Hepatocyte (in vitro differentiated cells): Measurements from ENCODE around the gene VAV3. TPM values are rescaled to one million over a fixed set of nuclear protein-coding genes. Genes with fewer than 3 reads are reported as not detected.

Experiments used
- DNase-seq: peaks from one replicate; pipeline ENCODE4 v3.0.0-alpha.2; 2016; ENCODE audit warnings: low spot score
- H2AFZ ChIP-seq: fragments of 200-600 bp; sonication (generic); 2 replicates; pipeline ENCODE4 v1.6.0; 2016; ENCODE audit warnings: antibody characterized with exemption, mild to moderate bottlenecking
- H3K27ac ChIP-seq: fragments of 200-600 bp; sonication (generic); 2 replicates; pipeline ENCODE4 v1.5.1; 2016; ENCODE audit warnings: mild to moderate bottlenecking
- H3K27me3 ChIP-seq: fragments of 200-600 bp; sonication (generic); 2 replicates; pipeline ENCODE4 v1.6.1; 2016
- H3K36me3 ChIP-seq: fragments of 200-600 bp; sonication (generic); replicated peaks from 2 replicates; pipeline ENCODE4 v1.5.1; 2016; ENCODE audit warnings: low read depth; ENCODE audit not compliant: insufficient read depth
- H3K4me1 ChIP-seq: fragments of 200-600 bp; sonication (generic); 2 replicates; pipeline ENCODE4 v1.5.1; 2016; ENCODE audit warnings: mild to moderate bottlenecking, moderate library complexity; ENCODE audit not compliant: insufficient read depth
- H3K4me2 ChIP-seq: fragments of 200-600 bp; sonication (generic); 2 replicates; pipeline ENCODE4 v1.6.0; 2016
- H3K4me3 ChIP-seq: fragments of 200-600 bp; sonication (generic); 2 replicates; pipeline ENCODE4 v1.5.1; 2016; ENCODE audit warnings: mild to moderate bottlenecking
- H3K79me2 ChIP-seq: fragments of 200-600 bp; sonication (generic); 2 replicates; pipeline ENCODE4 v1.6.0; 2017; ENCODE audit warnings: mild to moderate bottlenecking
- H3K9me2 ChIP-seq: fragments of 200-600 bp; sonication (generic); replicated peaks from 2 replicates; pipeline ENCODE4 v1.6.0; 2017; ENCODE audit warnings: mild to moderate bottlenecking; ENCODE audit not compliant: insufficient read depth
- H3K9me3 ChIP-seq: fragments of 200-600 bp; sonication (generic); 2 replicates; pipeline ENCODE4 v1.5.1; 2016; ENCODE audit warnings: low read depth, mild to moderate bottlenecking
- H4K20me1 ChIP-seq: fragments of 200-600 bp; sonication (generic); 2 replicates; pipeline ENCODE4 v1.6.0; 2016; ENCODE audit warnings: mild to moderate bottlenecking; ENCODE audit not compliant: insufficient read depth, poor library complexity, severe bottlenecking
- CTCF ChIP-seq: fragments of 200-600 bp; sonication (generic); IDR thresholded peaks from 2 replicates; pipeline ENCODE4 v1.5.1; 2016; ENCODE audit warnings: antibody characterized with exemption, mild to moderate bottlenecking; ENCODE audit not compliant: poor library complexity
- EZH2 ChIP-seq: fragments of 200-600 bp; sonication (generic); IDR thresholded peaks from 2 replicates; pipeline ENCODE4 v1.6.1; 2016; ENCODE audit warnings: antibody characterized with exemption, mild to moderate bottlenecking, borderline replicate concordance
- EZH2phosphoT487 ChIP-seq: fragments of 200-600 bp; sonication (generic); IDR thresholded peaks from one replicate; pipeline ENCODE4 v1.6.1; 2018; ENCODE audit warnings: antibody characterized with exemption, mild to moderate bottlenecking, low read depth, moderate library complexity; ENCODE audit not compliant: unreplicated experiment, severe bottlenecking
- WGBS: methylation state at CpG from one replicate; pipeline ENCODE4 v1.1.6; 2016; ENCODE audit warnings: low lambda C conversion rate; ENCODE audit errors: missing lambda C conversion rate; 5-methylcytosine and 5-hydroxymethylcytosine counted together
- polyA plus RNA-seq: library from polyadenylated mRNA; unstranded; fragments of >200 nt; fragmentation: Nextera tagmentation; extraction: Ambion mirVana; gene quantifications from 2 replicates; pipeline ENCODE4 v1.2.1, GENCODE V29; 2016
- total RNA-seq: library from RNA; depleted of rRNA; stranded (reverse); fragments of >200 nt; gene quantifications from 2 replicates; pipeline ENCODE4 v1.2.3, GENCODE V29; 2014

VAV3 gene
- total and polyA plus RNA-seq, 2 experiments from 2014 or later, result 12.3 to 40.5 TPM

- H3K79me2 ChIP-seq, result no peaks in the 10 kb centered on the region
- no peak overlapping the region for H3K4me3 ChIP-seq
These were observed 389.8 kb downstream of the VAV3 start for GRCh38 chr1:107575226-107575625.

GRCh38 chr1:107574044-107574443, 390.9 kb downstream of the VAV3 start:
- 89% methylated on average over 6 of the region's 6 CpGs for WGBS
- Histone ChIP-seq H2AFZ (no peak overlapping the region), H3K9me2 (no peaks in the 10 kb centered on the region), H3K4me2 (no peak overlapping the region), H3K27ac (no peak overlapping the region), H3K4me1 (no peaks in the 10 kb centered on the region), H3K4me3 (no peak overlapping the region), H3K27me3 (no peaks in the 10 kb centered on the region), H3K36me3 (no peaks in the 10 kb centered on the region), H3K79me2 (no peaks in the 10 kb centered on the region), H4K20me1 (no peaks in the 10 kb centered on the region), H3K9me3 (no peaks in the 10 kb centered on the region)
- no peak for DNase-seq
- TF ChIP-seq EZH2 (no peak), CTCF (no peak), EZH2phosphoT487 (no peak)

More at GRCh38 chr1:107575226-107575625, 389.8 kb downstream of the VAV3 start:
- TF ChIP-seq EZH2phosphoT487, result no peak
- TF ChIP-seq CTCF, result no peak
- no peak for TF ChIP-seq EZH2
- no peaks in the 10 kb centered on the region for H3K36me3 ChIP-seq
- H3K27me3 ChIP-seq, result no peaks in the 10 kb centered on the region
- no peaks in the 10 kb centered on the region for H3K9me2 ChIP-seq
- H2AFZ ChIP-seq, result no peak overlapping the region
- H4K20me1 ChIP-seq, result no peaks in the 10 kb centered on the region
- peaks cover 4% of the 10 kb centered on the region for H3K4me1 ChIP-seq
- H3K27ac ChIP-seq, result no peak overlapping the region
- H3K4me2 ChIP-seq, result no peak overlapping the region
- DNase-seq, result no peak
- WGBS, result 99% methylated on average over 3 of the region's 3 CpGs
- H3K9me3 ChIP-seq, result no peaks in the 10 kb centered on the region

GRCh38 chr1:107572674-107573211, 392.2 kb downstream of the VAV3 start:
- no peaks in the 10 kb centered on the region for H4K20me1 ChIP-seq
- H3K27ac ChIP-seq, result no peak overlapping the region
- H3K4me1 ChIP-seq, result no peaks in the 10 kb centered on the region
- no peak overlapping the region for H3K4me3 ChIP-seq
- no peak overlapping the region for H3K4me2 ChIP-seq
- WGBS, result 64% methylated on average over 3 of the region's 3 CpGs
- H3K9me3 ChIP-seq, result no peaks in the 10 kb centered on the region
- no peaks in the 10 kb centered on the region for H3K27me3 ChIP-seq
- no peak overlapping the region for H2AFZ ChIP-seq
- H3K9me2 ChIP-seq, result no peaks in the 10 kb centered on the region
- no peaks in the 10 kb centered on the region for H3K36me3 ChIP-seq
- no peak for TF ChIP-seq EZH2phosphoT487
- no peak for TF ChIP-seq CTCF
- no peak for TF ChIP-seq EZH2
- peak; percentile 29 for DNase-seq
- no peaks in the 10 kb centered on the region for H3K79me2 ChIP-seq

- Histone ChIP-seq H2AFZ (no peak overlapping the region), H3K27ac (no peak overlapping the region), H3K4me1 (no peaks in the 10 kb centered on the region), H3K9me2 (no peaks in the 10 kb centered on the region), H3K9me3 (no peaks in the 10 kb centered on the region), H3K4me2 (no peak overlapping the region), H3K4me3 (no peak overlapping the region), H3K27me3 (no peaks in the 10 kb centered on the region), H3K79me2 (no peaks in the 10 kb centered on the region), H3K36me3 (no peaks in the 10 kb centered on the region), H4K20me1 (no peaks in the 10 kb centered on the region)
- DNase-seq, result no peak
- no peak for TF ChIP-seq EZH2
- TF ChIP-seq CTCF, result no peak
- TF ChIP-seq EZH2phosphoT487, result no peak
- WGBS, result 99% methylated on average over 15 of the region's 15 CpGs
These were observed 394.2 kb downstream of the VAV3 start for GRCh38 chr1:107570768-107571167.
